ENCODE results near the gene CAMK2G. TPM values are rescaled to one million over a fixed set of nuclear protein-coding genes. Genes with fewer than 3 reads are reported as not detected.

The CAMK2G gene
- total RNA-seq, 1 experiment from 2014 or later = 41.4 TPM

GRCh38 chr10:73876971-73877370, 2.6 kb upstream of the CAMK2G start:
- DNase-seq (ENCODE audit: low read depth, low spot score) = no peak
- no peak for ATAC-seq
- ChIA-PET CTCF (no interaction called here), POLR2A (no interaction called here)
- Histone ChIP-seq H3K36me3 (ENCODE audit: control insufficient read depth, insufficient read depth, low read length) (peaks cover under 1% of the 10 kb centered on the region; the same call in 1 of the 2 replicates), H3K27ac (ENCODE audit: low read length) (no peak overlapping the region), H3K4me3 (ENCODE audit: low read depth in 2 of 2, low read length in 2 of 2) (no peak overlapping the region), H3K27me3 (ENCODE audit: control insufficient read depth, insufficient read depth, low read length) (no peaks in the 10 kb centered on the region), H3K4me1 (ENCODE audit: control insufficient read depth, insufficient read depth, low read length) (peaks cover 18% of the 10 kb centered on the region), H3K9me3 (ENCODE audit: control insufficient read depth, insufficient read depth, low read depth, low read length) (no peaks in the 10 kb centered on the region)
- in situ Hi-C loops (cut with HindIII; ENCODE audit: low pct_unique_long_range_greater_than_20kb, low sequenced_read_pairs) (no loop called here), intact Hi-C loops (cut with micrococcal nuclease; ENCODE audit: unreplicated experiment) (no loop called here)
- TF ChIP-seq REST (IDR thresholded peaks at IDR 0.05; ENCODE audit: insufficient read depth in 1 of 2, low read depth in 2 of 2, low read length in 1 of 2) (no peak), POLR2AphosphoS5 (IDR thresholded peaks at IDR 0.05; ENCODE audit: low read depth, low read length) (no peak), SIN3A (IDR thresholded peaks at IDR 0.05; ENCODE audit: borderline replicate concordance, insufficient read depth, low read depth, low read length) (no peak), TCF7L2 (IDR thresholded peaks at IDR 0.05; ENCODE audit: low read depth, low read length) (no peak)
- TF ChIP-seq, protein P1, sequence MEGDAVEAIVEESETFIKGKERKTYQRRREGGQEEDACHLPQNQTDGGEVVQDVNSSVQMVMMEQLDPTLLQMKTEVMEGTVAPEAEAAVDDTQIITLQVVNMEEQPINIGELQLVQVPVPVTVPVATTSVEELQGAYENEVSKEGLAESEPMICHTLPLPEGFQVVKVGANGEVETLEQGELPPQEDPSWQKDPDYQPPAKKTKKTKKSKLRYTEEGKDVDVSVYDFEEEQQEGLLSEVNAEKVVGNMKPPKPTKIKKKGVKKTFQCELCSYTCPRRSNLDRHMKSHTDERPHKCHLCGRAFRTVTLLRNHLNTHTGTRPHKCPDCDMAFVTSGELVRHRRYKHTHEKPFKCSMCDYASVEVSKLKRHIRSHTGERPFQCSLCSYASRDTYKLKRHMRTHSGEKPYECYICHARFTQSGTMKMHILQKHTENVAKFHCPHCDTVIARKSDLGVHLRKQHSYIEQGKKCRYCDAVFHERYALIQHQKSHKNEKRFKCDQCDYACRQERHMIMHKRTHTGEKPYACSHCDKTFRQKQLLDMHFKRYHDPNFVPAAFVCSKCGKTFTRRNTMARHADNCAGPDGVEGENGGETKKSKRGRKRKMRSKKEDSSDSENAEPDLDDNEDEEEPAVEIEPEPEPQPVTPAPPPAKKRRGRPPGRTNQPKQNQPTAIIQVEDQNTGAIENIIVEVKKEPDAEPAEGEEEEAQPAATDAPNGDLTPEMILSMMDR (IDR thresholded peaks at IDR 0.05) = no peak
- BruUV-seq (replicated peaks) = no TSS peak

- no peak for ATAC-seq
- no peaks in the 10 kb centered on the region for H3K27me3 ChIP-seq (ENCODE audit: control insufficient read depth, insufficient read depth, low read length)
- peaks cover 2% of the 10 kb centered on the region; the same call in 1 of the 2 replicates for H3K36me3 ChIP-seq (ENCODE audit: control insufficient read depth, insufficient read depth, low read length)
- in situ Hi-C loops (cut with HindIII; ENCODE audit: low pct_unique_long_range_greater_than_20kb, low sequenced_read_pairs) (no loop called here), intact Hi-C loops (cut with micrococcal nuclease; ENCODE audit: unreplicated experiment) (no loop called here)
- no peak for TF ChIP-seq REST (IDR thresholded peaks at IDR 0.05; ENCODE audit: insufficient read depth in 1 of 2, low read depth in 2 of 2, low read length in 1 of 2)
- TF ChIP-seq POLR2AphosphoS5 (IDR thresholded peaks at IDR 0.05; ENCODE audit: low read depth, low read length) = no peak
- no peak for TF ChIP-seq SIN3A (IDR thresholded peaks at IDR 0.05; ENCODE audit: borderline replicate concordance, insufficient read depth, low read depth, low read length)
- no peak for TF ChIP-seq TCF7L2 (IDR thresholded peaks at IDR 0.05; ENCODE audit: low read depth, low read length)
- TF ChIP-seq, protein P1 (IDR thresholded peaks at IDR 0.05) = no peak
- DNase-seq (ENCODE audit: low read depth, low spot score) = no peak
- no peaks in the 10 kb centered on the region for H3K9me3 ChIP-seq (ENCODE audit: control insufficient read depth, insufficient read depth, low read depth, low read length)
- CTCF ChIA-PET = no interaction called here
- BruUV-seq (replicated peaks) = no TSS peak
- peaks cover 22% of the 10 kb centered on the region for H3K4me1 ChIP-seq (ENCODE audit: control insufficient read depth, insufficient read depth, low read length)
- no peak overlapping the region for H3K4me3 ChIP-seq (ENCODE audit: low read depth in 2 of 2, low read length in 2 of 2)
- POLR2A ChIA-PET = no interaction called here
- H3K27ac ChIP-seq (ENCODE audit: low read length) = no peak overlapping the region
Observed at GRCh38 chr10:73876566-73876965, 2.2 kb upstream of the CAMK2G start.

All from Panc1 (cell line).